NB4 (cell line): ENCODE results near the gene FANCC.

Experiments used
- CTCF ChIP-seq: IDR thresholded peaks from one replicate; pipeline ENCODE4 v1.5.1; 2012; ENCODE audit warnings: low read depth, low read length
- POLR2A ChIP-seq: IDR thresholded peaks from 2 replicates; pipeline ENCODE4 v1.6.1; 2011; ENCODE audit warnings: mild to moderate bottlenecking; ENCODE audit not compliant: insufficient read length; ENCODE audit errors: extremely low read depth
- TF ChIP-seq, protein P1 (sequence below): IDR thresholded peaks from 2 replicates; pipeline ENCODE4 v1.6.1; 2011; ENCODE audit warnings: low read depth, low read length

DNA sequence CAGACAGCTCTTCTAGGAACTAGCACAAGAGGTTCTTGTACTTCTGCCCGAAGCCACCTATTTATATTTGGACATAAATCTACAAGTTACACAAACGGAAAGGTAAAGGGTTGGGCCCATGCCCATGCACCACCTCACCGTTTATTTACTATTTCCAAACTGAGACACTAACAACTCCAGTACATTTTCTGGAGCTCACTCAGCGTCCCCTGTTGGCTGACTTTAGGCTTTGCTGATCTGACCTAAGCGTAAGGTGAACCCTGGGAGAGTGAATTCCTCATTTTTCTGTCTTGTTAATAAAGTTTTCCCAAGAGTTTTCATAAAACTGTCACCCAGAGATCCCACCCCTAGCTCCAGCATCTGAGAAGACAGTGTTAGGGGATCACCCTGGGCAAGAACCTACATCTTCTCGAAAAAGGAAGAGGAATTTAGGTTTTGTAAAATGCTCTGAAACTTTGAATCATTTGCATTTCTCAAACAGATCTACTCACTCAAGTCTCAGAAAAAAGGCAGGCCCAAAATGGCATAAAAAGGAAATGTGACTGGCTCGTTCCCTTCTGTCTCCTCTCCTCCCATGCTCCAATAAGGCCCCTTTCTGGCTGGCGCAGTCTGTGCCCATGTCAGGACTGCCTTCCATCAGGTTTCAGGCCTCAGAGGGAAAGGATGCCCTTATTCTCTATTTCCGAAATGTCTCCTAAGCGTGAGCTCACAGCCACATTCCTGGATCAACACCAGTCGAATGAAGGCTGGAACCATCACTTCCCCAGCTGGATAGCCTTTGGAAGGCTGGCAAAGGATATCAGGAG is 201.3 kb downstream of the FANCC start:
- no peak for TF ChIP-seq POLR2A
- TF ChIP-seq CTCF: no peak
- TF ChIP-seq, protein P1, sequence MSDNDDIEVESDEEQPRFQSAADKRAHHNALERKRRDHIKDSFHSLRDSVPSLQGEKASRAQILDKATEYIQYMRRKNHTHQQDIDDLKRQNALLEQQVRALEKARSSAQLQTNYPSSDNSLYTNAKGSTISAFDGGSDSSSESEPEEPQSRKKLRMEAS: no peak
